GM18861 (cell line): ENCODE measurements around the gene KLHL3.
"Not testable (repeated sequence)": the region's sequence is repeated elsewhere in the genome, so short reads cannot be mapped to it uniquely, and the experiment has no call there.

ENCODE experiments used
- ATAC-seq: cut with Tn5 transposase; IDR thresholded peaks from one replicate; pipeline ENCODE4 v1.9.1; 2021; ENCODE audit not compliant: unreplicated experiment

Gene KLHL3

DNA sequence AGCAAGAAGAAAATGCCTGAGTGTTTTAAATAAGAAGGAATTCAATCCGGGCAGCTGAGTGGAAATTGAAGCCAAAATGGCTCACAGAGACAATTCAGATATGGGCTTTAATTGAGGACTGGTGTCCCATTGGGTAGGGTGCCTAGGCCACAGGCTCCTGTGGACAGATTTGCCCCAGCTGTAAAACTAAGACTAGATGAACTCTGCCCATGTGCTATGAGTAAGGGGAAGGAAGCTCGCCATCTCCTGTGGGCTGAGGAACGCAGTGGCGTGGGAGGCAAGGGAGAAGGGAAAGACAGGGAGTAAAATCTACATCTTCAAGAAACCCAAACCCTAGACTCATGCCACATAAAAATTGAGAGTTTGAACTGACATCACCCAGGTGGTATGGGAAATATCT, 66.1 kb downstream of the KLHL3 start:
- ATAC-seq: no peak

DNA sequence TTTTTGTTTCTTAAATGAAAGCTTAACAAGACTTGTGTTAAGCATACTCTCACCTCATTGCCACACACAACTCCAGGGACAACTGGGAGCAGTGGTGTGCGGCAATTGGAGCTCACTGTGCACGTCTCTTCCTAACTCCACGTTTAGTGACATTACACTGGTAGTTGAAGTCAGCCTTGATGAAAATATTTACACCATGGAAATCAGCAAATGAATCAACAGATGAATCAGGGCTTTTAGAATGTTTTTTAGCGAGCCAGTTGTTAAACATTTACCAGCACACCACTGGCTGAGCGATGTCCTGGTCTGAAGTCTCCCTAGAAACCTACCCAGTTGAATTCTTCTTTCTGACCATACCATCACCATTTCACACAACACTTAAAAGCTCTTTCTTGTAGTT, 67.3 kb downstream of the KLHL3 start:
- no peak for ATAC-seq

DNA sequence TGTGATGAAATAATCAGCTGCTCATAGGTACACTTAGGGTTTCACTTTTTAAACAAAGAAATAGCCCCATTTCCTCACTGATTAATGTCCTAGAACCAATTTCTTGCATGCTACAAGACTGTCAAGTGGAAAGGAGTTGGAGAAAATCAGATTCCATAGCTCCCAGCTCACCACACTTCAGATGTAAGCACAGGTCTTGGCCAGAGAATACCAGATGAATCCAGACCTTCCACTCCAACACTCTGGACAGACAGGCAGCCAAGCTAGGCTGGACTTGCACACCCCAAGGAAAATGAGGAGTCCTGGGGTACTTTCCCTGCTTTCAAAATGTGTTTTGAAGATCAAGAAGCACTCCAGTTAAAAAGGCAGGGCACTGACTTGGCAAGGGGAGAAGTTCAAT, 68.5 kb downstream of the KLHL3 start:
- ATAC-seq: no peak

DNA sequence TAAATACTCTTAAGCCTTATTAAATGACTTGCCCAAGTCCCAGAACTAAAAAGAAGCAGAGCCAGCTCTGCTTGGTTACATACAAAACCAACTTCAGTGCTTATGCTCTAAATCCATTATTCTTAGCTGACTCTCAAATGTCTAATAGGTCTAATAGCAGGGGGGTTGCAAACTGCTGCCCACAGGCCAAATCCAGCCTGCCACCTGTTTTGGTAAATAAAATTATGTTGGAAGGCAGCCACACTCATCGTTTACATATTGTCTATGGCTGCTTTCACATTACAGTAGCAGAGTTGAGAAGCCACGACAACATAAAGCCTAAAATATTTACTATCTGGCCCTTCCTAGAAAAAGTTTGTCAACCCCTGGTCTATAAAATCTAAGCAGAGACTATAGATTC, 69.0 kb downstream of the KLHL3 start:
- no peak for ATAC-seq

DNA sequence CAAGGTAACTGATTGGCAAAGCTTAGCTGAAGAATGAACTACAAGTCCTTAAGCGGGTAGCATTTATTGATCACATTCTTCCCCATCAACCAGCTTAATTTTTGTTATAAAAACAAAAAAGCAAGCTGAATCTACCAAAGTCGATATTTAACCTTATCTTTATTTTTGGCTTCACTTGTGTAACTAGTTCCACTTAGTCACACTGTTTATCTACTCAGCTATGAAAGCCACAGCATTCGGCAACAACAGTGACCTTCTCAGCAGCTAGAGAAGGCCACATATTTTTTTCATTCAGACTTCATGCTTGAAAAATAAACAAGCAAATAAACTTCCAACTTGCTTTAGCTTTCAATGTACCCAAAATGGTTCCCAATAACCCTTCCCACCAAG, 69.4 kb downstream of the KLHL3 start:
- ATAC-seq: peak; percentile 42

DNA sequence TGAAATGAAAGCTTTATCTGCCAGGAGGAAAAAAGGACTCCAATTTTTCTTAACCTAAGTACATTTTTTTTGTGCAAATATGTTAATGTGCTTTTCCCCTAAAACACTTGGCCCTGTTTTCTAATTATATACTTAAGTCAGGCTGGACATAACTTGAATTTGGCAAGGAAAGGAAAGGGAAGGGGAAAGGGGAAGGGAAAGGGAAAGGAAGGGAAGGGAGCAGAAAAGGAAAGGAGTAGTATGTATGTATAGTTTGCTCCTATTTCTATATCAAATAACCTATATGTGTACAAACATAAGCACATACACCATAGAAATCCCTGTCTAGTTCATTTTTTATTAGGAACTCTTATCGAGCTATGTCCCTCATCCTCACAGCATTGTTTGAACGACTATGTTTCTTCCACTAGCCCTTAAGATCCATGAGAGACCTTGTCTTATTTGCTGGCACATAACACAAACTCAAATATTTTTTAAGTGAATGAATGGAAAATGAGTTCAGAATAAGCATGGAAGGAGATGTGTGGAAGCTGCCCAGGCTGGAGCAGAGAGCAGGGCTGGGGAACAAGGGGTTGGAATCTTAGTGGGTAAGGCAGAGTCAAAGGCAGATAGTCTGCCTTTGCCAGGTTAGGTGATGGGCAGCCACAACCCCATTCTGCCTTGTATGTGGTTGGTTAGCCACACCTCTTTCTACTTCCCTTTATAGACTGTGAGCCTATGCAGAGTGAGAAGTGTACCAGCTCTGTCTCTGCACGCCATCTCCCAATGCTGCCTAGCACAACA, 70.0 kb downstream of the KLHL3 start:
- peak; percentile 97 for ATAC-seq

DNA sequence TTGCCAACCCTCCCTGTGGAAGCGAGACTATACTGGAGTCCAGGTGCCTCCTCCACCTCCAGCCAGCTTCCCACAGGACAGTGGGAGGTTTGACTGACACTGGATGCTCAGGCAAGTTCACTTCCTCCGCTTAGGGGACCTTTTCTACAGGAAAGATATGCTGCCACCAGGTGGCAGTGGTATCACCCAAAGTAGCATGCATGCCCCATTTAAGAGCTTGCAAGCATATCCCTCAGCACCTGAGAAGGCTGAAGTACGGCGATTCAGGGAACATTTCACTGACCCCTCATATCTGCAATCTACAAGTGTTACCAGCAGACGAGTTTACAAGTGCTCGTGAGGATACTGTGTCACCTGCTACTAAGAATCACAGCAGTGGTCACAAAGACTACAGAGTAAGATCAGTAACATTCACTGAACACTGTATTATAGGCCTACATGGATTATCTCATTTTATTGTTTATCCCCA, 75.5 kb downstream of the KLHL3 start:
- ATAC-seq: no peak

DNA sequence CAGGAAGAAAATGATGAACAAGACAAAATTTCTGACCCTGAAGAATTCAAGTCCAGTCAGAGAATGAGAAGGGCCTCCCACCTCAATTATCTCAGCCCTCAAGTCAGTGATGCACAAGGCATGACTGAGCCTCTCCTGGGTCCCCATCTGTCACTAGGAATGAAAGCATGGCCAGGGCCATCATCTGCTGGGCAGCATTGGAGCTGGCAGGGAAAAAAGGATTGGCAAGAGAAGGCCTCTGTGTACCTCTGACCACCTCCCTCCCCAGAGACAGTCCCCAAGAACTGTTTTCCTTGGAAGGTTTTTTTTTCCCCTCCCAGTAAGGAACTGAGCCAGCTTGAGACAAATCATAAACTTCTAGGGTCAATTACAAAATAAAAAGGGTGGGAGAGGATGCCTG, 76.7 kb downstream of the KLHL3 start:
- ATAC-seq: no peak

DNA sequence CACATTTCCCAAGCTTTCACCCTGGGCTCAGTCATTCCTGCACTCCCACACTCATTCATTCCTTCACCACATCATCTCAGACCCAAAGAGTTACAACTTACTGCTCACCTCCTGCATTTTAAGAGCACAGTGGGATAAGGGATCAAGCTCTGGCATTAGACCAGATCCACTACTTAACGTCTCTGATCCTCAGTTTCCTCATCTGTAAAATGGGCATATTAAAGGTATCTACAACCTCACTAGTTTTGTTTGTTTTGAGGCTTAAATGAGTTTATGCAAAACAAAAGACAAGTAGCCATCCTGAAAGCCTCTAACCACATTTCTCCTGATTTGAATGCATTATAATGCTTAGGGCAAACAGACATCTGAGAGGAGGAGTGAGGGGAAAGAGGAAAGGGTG, 77.6 kb downstream of the KLHL3 start:
- no peak for ATAC-seq

DNA sequence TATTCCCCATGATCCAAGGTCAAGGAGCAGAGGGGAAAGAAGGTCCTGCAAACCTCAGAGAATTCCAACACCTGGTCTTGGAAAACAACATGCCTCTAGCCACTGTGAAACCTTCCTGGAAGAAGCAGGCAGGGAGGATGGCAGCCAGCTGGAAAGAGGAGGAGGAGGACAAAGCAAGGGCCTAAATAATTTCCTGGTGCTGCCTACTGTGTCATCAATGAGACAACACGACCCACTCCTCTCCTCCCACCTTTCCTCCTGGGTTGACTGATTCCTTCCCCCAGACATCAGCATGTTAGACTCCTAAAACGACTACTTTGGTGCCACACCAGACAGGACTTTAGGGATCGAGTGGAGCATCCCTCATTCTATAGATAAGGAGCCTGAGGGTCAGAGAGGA, 78.8 kb downstream of the KLHL3 start:
- ATAC-seq: no peak

DNA sequence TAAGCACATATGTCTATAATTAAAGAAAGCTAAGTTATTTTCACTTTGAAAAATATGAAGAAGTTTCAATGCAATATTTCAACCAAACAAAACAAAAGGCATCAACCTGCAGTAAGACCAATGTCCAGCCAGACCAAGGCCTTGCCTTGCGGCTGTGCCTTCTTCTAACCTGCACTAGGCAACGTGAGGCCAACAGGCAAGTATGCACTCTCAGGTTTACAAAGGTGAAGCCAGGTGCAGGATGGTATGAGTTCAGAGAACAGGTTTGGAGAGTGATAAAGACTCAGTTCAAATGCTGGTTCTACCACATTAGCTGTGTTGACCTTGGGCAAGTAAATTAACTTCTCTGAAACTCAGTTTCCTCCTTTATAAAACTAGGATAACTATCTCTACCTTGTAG, 79.3 kb downstream of the KLHL3 start:
- no peak for ATAC-seq

DNA sequence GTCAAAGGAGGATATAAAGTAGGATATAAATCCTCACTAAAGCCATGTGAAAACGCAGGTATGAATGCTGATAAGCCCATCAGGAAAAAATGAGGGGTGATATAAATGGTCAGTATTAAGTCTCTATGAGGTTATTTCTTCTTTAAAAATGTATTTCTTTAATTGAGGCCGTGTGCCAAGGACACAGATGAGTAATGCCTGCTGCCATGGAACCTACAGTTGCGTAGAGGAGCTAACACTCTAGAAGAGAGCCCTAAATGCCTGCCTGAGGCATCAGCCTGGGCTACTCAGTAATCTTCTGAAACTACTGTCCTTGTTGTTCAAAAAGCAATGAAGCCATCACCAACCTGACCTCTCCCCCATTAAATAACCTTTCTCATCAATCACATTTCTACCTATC, 84.9 kb downstream of the KLHL3 start:
- no peak for ATAC-seq

DNA sequence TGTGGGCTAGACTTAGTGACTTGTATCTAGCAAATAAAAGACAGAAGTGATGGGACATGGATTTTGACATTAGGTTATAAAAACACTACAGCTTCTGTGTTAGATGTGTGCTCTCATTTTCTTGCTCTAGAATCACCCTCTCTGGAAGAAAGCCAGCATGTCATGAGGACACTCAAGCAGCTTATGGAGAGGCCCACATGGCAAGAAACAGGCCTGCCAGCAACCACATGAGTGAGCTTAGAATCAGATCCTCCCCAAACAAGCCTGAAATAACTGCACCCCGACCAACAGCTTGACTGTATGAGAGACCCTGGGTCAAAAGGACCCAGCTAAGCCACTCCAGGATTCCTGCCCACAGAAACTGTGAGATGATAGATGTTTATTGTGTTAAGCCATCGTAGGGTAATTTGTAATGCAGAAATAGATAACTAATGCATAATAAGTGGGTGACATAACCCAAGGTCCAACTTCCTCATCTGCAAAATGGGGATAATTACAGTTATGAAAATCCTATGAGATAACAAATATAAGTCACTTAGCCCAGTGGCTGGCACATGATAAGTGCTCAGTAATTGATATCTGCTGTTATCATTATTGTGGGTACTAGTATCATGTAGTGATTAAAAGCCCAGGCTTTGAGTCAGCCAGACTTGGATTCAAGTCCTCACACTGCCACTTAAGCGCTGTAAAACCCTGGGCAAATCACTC, 86.5 kb downstream of the KLHL3 start:
- ATAC-seq: no peak

DNA sequence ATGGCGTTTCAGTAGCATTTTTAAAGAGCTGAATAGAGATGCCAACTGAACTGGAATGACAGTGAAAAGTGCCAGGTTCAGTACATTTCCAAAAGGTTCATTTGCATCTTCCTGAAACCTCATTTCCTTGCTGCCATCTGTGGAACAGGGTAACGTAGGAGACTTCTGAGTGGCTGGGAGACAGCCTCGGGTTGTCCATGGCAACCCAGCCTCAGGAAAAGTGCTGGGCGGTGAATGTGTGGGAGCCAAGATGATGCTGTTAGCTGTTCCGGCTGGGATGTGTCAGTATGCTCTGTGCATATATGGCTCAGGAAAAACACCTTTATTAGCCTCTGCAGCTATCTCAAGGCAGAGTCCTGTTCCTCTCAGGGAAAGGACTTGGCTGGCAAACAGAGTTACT, 87.5 kb downstream of the KLHL3 start:
- ATAC-seq: no peak

DNA sequence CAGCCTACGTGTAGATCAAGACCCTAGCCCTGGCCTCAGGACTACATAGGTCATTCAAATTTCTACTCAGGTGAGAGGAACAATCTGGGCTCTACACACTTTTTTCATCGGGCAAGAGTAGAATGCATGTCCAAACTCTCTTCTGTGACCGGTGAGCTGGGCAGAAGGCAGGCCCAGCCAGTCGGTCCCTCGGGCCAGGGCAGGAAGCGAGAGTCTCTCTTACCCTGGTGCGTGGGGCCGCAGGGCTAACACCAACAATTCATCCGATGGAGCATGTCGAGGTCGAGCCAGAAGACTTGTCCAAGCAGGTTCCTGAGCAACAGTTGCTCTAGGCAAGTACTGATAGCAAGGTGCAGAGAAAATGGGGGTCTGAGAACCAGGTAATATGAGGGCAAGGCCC, 88.5 kb downstream of the KLHL3 start:
- no peak for ATAC-seq

DNA sequence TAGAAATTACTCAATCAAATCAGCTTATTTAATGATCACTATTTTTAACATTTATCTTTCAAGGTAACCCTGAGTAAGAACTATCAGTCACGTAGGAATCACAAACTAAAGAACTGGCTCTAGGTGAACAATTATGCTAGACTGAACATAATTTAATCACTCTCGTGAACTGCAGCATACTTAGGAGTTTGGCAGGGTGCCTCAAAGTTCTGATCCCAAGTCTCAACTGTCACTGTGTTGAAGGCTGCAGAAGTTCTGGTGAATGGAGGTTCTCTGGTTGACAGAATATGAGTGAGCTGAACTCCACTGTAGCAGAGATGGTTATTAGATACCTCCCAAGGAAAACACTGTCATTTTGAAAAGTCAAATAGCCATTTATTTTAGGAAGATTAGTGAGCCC, 89.1 kb downstream of the KLHL3 start:
- ATAC-seq: no peak

DNA sequence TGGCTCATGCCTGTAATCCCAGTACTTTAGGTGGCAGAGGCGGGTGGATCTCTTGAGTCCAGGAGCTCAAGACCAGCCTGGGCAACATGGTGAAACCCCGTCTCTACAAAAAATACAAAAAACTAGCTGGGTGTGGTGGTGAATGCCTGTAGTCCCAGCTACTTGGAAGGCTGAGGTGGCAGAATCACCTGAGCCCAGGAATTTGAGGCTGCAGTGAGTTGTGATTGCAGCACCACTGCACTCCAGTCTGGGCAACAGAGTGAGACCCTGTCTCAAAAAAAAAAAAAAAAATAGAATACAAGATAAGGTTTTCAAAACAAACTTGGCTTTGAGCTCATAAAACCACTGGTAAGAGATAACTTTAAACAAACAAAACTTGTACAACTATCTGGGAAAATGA, 92.8 kb downstream of the KLHL3 start:
- ATAC-seq: not testable (repeated sequence)

DNA sequence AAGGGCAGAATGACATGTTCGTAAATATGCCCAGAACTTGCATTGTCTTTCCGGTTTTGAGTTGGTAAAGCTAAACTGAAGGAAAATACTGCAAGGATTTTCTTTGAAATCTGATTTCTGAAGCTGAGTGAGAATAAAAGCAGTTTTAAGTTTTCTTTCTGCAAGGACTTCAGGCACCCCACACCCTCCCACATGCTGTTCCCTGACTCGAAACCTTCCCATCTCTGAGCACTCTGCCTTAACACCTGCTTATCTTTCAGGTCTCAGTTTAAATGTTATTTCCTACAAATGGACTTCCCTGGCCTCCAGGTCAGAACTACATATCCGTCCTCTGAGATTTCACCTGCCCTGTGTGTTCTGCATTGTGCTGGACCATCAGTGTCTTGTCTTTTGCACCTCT, 93.8 kb downstream of the KLHL3 start:
- no peak for ATAC-seq

DNA sequence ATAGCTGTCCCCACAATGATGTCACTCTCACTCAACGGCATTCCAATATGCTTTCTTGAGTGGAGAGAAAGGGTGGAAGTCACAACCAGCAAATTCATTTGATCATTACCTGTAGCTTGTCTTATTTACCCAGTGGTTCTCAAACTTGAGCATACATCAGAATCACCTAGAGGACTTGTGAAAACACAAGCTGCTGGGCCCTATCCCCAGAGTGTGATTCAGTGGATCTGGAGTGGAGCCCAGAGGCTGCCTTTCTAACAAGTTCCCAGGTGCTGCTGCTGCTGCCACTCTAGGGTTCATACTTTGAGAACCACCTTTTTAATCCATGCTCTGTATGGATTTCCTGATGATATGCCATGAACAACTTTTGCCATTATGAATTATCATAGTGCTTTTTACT, 94.7 kb downstream of the KLHL3 start:
- no peak for ATAC-seq

DNA sequence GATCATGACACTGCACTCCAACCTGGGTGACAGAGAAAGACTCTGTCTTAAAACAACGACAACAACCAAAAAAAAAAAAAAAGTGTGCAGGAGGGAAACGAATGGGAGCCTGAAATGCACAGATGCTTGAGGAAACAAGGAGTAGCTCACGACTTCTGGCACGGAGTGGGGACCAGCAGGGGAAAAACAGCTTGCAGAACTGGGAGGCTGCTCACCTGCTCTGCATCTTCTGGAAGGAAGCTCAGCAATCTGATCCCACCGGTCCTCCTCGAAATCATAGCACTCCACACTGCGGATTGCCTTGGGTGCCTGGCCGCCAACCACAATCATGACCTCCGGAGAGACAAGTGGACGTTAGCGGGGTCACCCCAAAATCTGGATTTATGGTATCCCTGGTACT, 96.2 kb downstream of the KLHL3 start:
- no peak for ATAC-seq

DNA sequence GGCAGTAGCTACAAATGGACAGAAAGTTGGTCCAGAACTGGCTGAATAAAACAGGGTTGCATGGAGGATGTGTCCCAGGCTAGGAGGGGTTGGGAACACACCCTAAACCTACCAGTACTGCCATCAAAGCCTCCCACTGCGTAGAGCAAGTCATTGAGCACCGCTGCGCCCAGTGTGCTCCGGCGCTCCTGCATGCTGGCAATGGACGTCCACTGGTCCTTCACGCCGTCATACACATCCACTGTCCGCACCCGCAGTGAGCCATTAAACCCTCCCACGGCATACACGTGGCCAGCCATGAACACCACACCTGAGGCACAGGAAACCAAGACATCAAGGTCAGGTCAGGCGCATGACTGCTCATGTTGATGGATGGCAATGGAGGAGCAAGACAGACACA, 97.0 kb downstream of the KLHL3 start:
- no peak for ATAC-seq

DNA sequence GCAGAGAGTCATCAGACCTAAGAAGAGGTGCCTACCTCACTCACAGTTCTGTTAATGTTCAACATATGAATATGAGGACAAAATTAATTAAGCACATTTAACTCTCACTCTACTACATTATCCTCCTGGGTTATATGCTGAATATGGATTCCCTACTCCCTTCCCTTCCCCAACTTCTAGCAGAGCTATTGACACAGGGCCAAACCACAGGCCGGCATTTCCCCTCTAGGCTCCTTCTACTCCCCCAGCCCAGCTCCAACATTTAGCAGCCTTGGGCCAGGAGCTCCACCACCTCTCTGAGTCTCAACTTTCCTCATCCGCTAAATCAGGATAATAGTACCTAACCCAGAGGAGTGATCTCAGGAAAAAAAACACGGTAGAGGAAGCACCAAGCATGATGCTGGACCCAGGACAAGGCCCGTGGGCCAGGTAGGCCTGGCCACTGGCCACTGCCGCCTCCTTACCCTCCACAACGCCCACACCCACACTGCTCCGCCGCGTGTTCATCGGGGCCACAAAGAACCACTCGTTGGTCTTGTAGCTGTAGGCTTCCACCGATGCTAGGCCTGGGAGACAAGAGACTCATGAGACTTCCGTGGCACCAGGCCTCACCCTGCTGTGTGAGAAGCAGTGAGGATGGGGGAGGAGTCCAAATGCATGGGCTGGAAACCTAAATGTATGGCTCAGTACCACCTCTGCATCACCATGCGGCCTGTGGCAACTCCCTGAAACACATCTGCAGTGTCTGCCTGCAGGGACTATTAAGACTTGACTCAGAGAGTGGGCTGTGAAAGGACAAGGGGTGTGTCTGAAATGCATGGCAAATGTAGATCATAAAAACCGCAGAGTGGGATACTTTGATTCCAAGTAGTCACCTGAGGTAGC, 98.8 kb downstream of the KLHL3 start:
- ATAC-seq: no peak
